ENCODE measurements around the gene PROM1. TPM values are rescaled to one million over a fixed set of nuclear protein-coding genes. Genes with fewer than 3 reads are reported as not detected.

The PROM1 gene
- total RNA-seq, 1 experiment from 2014 or later: 65.1 TPM

DNA sequence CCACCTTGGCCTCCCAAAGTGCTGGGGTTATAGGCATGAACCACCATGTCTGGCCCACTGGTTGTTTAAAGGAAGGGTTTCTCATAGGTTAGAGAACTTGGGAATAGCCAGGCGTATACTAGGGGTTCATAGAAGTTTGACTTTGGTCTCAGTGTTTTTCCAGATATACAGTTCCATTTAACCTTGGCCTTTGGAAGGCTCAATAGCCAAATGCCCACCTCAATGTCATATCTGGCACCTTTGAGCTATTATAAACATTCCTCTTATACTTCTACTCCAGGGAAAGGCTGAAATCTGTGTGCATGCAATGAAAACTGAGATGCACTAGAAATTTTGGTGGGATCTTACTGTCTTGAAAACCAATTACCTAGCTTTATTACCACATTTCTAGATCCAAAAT, 47.5 kb upstream of the PROM1 start:
- H3K36me3 Mint-ChIP-seq: peaks cover 12% of the 10 kb centered on the region
- TF ChIP-seq MYBL2 (CRISPR knock-in tag; IDR thresholded peaks at IDR 0.05): no peak
- TF ChIP-seq, protein P1, sequence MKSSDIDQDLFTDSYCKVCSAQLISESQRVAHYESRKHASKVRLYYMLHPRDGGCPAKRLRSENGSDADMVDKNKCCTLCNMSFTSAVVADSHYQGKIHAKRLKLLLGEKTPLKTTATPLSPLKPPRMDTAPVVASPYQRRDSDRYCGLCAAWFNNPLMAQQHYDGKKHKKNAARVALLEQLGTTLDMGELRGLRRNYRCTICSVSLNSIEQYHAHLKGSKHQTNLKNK (CRISPR knock-in tag; IDR thresholded peaks at IDR 0.05): no peak
- TF ChIP-seq MLX (CRISPR knock-in tag; IDR thresholded peaks at IDR 0.05): no peak
- no peak for TF ChIP-seq AFF4 (CRISPR knock-in tag; IDR thresholded peaks at IDR 0.05; ENCODE audit: borderline replicate concordance)
- no peak for TF ChIP-seq HMGA2 (CRISPR knock-in tag; IDR thresholded peaks at IDR 0.05)
- TF ChIP-seq, protein P2, sequence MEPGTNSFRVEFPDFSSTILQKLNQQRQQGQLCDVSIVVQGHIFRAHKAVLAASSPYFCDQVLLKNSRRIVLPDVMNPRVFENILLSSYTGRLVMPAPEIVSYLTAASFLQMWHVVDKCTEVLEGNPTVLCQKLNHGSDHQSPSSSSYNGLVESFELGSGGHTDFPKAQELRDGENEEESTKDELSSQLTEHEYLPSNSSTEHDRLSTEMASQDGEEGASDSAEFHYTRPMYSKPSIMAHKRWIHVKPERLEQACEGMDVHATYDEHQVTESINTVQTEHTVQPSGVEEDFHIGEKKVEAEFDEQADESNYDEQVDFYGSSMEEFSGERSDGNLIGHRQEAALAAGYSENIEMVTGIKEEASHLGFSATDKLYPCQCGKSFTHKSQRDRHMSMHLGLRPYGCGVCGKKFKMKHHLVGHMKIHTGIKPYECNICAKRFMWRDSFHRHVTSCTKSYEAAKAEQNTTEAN (CRISPR knock-in tag; IDR thresholded peaks at IDR 0.05): no peak
- no peak for TF ChIP-seq NFYB (CRISPR knock-in tag; conservative IDR thresholded peaks at IDR 0.05; ENCODE audit: low read depth)
- no peak for TF ChIP-seq ZNF416 (CRISPR knock-in tag; IDR thresholded peaks at IDR 0.05)
- no peak for TF ChIP-seq ZNF219 (CRISPR knock-in tag; IDR thresholded peaks at IDR 0.05; ENCODE audit: borderline replicate concordance)
- TF ChIP-seq ESRRA (CRISPR knock-in tag; IDR thresholded peaks at IDR 0.05; ENCODE audit: borderline replicate concordance): no peak
- no peak for TF ChIP-seq SMAD3 (CRISPR knock-in tag; IDR thresholded peaks at IDR 0.05; ENCODE audit: borderline replicate concordance)
- no peak for TF ChIP-seq GTF2I (CRISPR knock-in tag; conservative IDR thresholded peaks at IDR 0.05)
- no peak for TF ChIP-seq ETV6 (CRISPR knock-in tag; IDR thresholded peaks at IDR 0.05)
- TF ChIP-seq PREB (CRISPR knock-in tag; IDR thresholded peaks at IDR 0.05; ENCODE audit: borderline replicate concordance): no peak
- no peak for TF ChIP-seq ZNF423 (CRISPR knock-in tag; IDR thresholded peaks at IDR 0.05)
- TF ChIP-seq AR (CRISPR knock-in tag; IDR thresholded peaks at IDR 0.05): no peak
- TF ChIP-seq NR1H2 (CRISPR knock-in tag; IDR thresholded peaks at IDR 0.05): no peak
- TF ChIP-seq CREB1 (CRISPR knock-in tag; IDR thresholded peaks at IDR 0.05): no peak
- TF ChIP-seq JUN (CRISPR knock-in tag; IDR thresholded peaks at IDR 0.05): no peak
- no peaks in the 10 kb centered on the region for H3K4me1 Mint-ChIP-seq
- DNase-seq (ENCODE audit: low spot score) (no peak), ATAC-seq (no peak)
- no peak overlapping the region for H3K4me3 Mint-ChIP-seq
- ChIA-PET POLR2A (no interaction called here), CTCF (no interaction called here)
- H3K27me3 Mint-ChIP-seq (ENCODE audit: low read depth): peaks cover 4% of the 10 kb centered on the region; the same call in 1 of the 2 replicates
- peaks cover 27% of the 10 kb centered on the region for H3K9me3 Mint-ChIP-seq
- no peak overlapping the region for H3K27ac Mint-ChIP-seq
